ENCODE data around the gene NDUFAF7.
"Not testable (repeated sequence)": the region's sequence is repeated elsewhere in the genome, so short reads cannot be mapped to it uniquely, and the experiment has no call there.

Gene NDUFAF7

GRCh38 chr2:37283207-37283606 lies 51.7 kb downstream of the NDUFAF7 start:
- no peak for DNase-seq

DNA sequence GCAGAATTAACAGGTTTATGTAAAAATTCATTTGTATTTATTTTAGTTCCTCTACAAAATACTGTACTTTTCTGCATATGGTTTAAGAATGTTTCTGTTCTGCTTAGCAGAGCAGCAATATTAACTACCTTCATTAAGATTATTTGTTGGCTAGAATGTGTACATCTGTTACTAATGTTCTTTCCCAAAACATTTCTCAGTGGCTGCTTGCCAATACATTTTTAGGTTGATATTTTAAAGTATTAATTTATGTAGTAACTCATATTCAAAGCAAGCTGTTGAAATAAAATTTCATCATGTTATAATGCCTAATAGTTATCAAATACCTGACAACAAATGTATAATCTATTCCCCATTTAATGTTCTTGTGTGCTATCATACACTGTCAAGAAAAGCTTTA lies 52.9 kb downstream of the NDUFAF7 start:
- DNase-seq: no peak

- no peak for DNase-seq
These were observed 56.5 kb downstream of the NDUFAF7 start for GRCh38 chr2:37287966-37288365.

DNA sequence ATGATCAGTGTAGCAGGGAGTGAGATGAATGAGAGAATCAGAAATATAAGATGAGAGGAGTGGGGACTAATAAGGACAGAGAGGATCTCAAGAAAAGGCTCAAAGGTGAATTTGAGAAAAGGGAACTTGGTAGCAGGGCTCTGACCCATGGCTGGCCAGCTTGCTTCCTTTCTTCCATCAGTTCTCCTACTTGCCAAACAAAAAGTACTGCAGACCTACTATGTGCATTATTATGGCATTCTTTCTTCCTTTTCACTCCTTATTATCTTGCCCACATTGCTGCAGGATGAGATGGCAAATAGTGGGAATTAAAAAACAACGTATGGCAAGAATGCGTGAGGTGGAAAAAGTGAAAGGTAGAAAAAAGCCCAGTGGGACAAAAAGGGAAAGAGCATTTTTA lies 60.2 kb downstream of the NDUFAF7 start:
- DNase-seq: no peak

DNA sequence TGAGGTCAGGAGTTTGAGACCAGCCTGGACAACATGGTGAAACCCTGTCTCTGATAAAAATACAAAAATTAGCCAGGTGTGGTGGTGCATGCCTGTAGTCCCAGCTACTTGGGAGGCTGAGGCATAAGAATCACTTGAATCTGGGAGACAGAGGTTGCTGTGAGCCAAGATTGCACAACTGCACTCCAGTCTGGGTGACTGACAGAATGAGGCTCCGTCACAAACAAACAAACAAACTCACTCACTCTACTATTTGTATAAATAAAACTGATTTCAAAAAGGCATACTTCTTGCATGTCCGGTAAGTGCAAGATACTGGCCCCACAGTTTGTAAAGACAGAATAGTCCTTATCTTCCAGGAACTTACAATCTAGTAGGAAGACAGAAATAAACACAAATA lies 63.4 kb downstream of the NDUFAF7 start:
- not testable (repeated sequence) for DNase-seq

DNA sequence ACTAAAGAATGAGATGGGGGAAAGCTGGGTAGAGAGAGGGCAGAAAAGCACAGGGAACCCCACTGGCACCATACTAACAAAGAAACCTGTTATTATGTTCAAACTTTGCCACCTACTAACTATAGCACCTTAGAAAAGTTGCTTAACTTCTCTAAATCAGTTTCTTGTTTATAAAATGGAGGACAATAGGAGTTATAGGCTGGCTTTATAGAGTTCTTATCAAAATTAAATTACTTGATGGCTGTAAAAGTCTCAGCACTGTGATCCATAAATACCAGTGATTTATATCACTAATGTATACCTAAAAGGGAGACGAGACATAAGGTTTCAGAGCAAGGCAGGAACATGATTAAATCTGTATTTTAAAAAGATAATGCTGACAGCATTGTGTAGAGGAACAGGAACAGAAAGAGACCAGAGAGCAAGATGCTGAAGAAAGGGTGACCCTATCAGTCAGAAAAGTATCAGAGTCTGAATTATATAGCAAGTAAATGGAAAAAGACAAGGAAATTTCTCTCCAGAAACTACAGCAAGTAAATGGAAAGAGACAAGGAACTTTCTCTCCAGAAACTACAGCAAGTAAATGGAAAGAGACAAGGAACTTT lies 64.1 kb downstream of the NDUFAF7 start:
- DNase-seq: no peak

DNA sequence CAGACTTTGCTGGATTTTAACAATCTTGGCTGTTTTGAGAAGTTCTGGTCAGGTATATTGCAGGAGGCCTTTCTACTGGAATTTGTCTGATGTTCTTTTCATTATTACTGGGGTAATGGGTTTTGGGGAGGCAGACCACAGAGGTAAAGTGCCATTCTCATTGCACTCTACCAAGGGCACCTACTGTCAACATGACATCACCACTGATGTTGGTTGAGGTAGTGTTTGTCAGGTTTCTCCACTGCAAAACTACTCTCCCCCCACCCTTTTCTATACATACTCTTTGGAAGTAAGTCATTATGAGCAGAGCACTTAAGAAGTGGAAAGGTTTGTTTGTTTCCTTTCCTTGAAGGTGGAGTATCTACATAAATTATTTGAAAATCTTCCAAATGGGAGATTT lies 66.2 kb downstream of the NDUFAF7 start:
- no peak for DNase-seq

Data from left hindlimb (tissue), 1 donor.